ENCODE data around the gene GP1BB. TPM values are rescaled to one million over a fixed set of nuclear protein-coding genes. Genes with fewer than 3 reads are reported as not detected.
A peak's percentile ranks its signal among the peaks of the same experiment; 100 is the strongest.

GP1BB gene
- total and polyA plus RNA-seq, 11 donors: 1.4 to 52.2 (median 10.7) TPM; not detected in 3

DNA sequence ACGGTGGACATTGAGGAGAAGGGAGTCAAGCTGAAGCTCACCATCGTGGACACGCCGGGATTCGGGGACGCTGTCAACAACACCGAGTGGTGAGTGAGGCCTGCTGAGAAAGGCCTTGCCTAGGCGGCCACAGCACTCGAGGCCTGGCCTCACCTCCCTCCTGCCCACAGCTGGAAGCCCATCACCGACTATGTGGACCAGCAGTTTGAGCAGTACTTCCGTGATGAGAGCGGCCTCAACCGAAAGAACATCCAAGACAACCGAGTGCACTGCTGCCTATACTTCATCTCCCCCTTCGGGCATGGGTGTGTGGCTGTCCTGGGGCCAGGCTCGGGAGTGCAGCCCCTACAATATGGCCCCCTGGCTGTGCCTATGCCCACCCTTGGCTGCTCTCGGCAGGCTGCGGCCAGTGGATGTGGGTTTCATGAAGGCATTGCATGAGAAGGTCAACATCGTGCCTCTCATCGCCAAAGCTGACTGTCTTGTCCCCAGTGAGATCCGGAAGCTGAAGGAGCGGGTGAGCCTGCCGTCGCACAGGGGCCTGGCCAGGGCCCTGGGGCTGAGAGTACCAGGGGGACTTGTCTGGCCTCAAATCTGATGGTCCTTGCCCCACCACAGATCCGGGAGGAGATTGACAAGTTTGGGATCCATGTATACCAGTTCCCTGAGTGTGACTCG, 3.0 kb upstream of the GP1BB start:
- Histone ChIP-seq H3K27ac (peak overlapping the region in 6 of 12 donors; percentile 89 to 99 (median 91)), H3K9me3 (no peaks in the 10 kb centered on the region), H3K4me1 (peaks cover 0 to 90% (median 41%) of the 10 kb centered on the region in 12 donors), H3K4me3 (peak overlapping the region in 3 of 12 donors; percentile 61 to 78 (median 76)), H3K36me3 (peaks cover 0 to 29% (median 14%) of the 10 kb centered on the region in 9 donors), H3K27me3 (peaks cover 0 to 59% (median 10%) of the 10 kb centered on the region in 9 donors)
- DNase-seq (peak in 2 of 5 donors; percentile 25 to 48), ATAC-seq (no peak)
- WGBS, 4 donors: 67 to 82% (median 75%) methylated on average over 19 to 26 of the region's 26 CpGs
- TF ChIP-seq POLR2A (IDR thresholded peaks at IDR 0.05): no peak
- TF ChIP-seq, protein P1, sequence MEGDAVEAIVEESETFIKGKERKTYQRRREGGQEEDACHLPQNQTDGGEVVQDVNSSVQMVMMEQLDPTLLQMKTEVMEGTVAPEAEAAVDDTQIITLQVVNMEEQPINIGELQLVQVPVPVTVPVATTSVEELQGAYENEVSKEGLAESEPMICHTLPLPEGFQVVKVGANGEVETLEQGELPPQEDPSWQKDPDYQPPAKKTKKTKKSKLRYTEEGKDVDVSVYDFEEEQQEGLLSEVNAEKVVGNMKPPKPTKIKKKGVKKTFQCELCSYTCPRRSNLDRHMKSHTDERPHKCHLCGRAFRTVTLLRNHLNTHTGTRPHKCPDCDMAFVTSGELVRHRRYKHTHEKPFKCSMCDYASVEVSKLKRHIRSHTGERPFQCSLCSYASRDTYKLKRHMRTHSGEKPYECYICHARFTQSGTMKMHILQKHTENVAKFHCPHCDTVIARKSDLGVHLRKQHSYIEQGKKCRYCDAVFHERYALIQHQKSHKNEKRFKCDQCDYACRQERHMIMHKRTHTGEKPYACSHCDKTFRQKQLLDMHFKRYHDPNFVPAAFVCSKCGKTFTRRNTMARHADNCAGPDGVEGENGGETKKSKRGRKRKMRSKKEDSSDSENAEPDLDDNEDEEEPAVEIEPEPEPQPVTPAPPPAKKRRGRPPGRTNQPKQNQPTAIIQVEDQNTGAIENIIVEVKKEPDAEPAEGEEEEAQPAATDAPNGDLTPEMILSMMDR (IDR thresholded peaks at IDR 0.05): no peak
- intact Hi-C loops (cut with DNase I): no loop called here

DNA sequence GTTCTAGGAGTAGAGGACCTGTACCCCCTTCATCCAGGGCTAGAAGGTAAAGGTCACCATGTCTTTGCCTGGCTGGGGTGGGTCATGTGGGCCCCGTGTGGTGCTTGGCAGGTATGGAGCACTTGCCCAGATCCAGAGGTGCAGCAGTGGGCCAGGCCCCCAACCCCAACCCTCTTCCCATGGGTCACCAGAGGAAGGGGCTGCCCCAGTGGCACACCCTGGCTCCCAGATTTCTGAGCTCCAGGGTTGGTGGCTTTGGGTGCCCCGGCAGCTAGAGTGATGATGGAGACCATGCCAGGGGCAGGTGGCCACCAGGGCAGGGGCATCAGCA, 2.4 kb upstream of the GP1BB start:
- intact Hi-C loops (cut with DNase I): no loop called here
- 63 to 86% (median 69%) methylated on average over 1 to 2 of the region's 2 CpGs for WGBS, 4 donors
- peak in 2 of 5 donors; percentile 18 to 60 for DNase-seq
- H3K36me3 ChIP-seq: peaks cover 0 to 29% (median 14%) of the 10 kb centered on the region in 9 donors
- H3K4me3 ChIP-seq: no peak overlapping the region
- no peaks in the 10 kb centered on the region for H3K9me3 ChIP-seq
- H3K27me3 ChIP-seq: peaks cover 0 to 53% (median 10%) of the 10 kb centered on the region in 9 donors
- TF ChIP-seq, protein P1 (IDR thresholded peaks at IDR 0.05): no peak
- no peak for TF ChIP-seq POLR2A (IDR thresholded peaks at IDR 0.05)
- no peak for ATAC-seq
- H3K4me1 ChIP-seq: peaks cover 0 to 83% (median 40%) of the 10 kb centered on the region in 12 donors
- peak overlapping the region in 6 of 12 donors; percentile 13 to 99 (median 66) for H3K27ac ChIP-seq

DNA sequence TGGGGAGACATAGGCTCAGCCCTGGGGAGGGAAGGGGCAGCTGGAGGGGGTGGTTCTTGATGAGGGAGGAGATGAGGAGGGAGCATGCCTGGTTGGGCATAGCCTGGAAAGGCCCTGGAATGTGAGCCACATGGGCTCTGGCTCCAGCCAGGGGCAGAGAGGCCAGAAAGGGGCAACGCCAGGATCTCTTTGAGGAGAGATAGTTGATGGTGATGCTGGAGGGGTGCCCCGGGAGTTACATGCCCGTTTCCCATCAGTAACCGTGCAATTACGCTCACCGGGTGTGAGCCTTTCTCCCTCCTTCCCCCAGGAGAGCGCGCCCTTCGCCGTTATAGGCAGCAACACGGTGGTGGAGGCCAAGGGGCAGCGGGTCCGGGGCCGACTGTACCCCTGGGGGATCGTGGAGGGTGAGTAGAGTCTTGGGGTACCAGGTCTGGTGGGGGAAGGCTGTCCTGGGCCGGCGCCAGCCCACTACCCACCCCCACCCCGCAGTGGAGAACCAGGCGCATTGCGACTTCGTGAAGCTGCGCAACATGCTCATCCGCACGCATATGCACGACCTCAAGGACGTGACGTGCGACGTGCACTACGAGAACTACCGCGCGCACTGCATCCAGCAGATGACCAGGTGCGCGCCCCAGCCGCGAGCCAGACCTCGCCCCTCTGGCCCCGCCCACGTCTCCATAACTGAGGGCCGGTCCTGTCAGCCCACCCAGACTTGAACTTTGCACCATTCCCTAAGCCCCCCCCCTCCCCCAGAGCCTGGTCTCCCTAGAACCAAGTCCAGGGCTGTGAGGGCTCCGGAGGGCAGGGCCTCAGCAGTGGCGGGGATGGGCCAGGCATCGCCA, 1.8 kb upstream of the GP1BB start:
- ATAC-seq: no peak
- 60 to 75% (median 68%) methylated on average over 33 to 44 of the region's 44 CpGs for WGBS, 4 donors
- intact Hi-C loops (cut with DNase I): no loop called here

More for the DNA sequence above, 1.8 kb upstream of the GP1BB start:
- peaks cover 0 to 77% (median 40%) of the 10 kb centered on the region in 12 donors for H3K4me1 ChIP-seq
- no peaks in the 10 kb centered on the region for H3K9me3 ChIP-seq
- H3K4me3 ChIP-seq: no peak overlapping the region
- H3K27ac ChIP-seq: peak overlapping the region in 6 of 12 donors; percentile 13 to 99 (median 88)
- H3K36me3 ChIP-seq: peaks cover 0 to 29% (median 14%) of the 10 kb centered on the region in 9 donors
- peak in 2 of 5 donors; percentile 31 to 47 for DNase-seq
- peaks cover 0 to 53% (median 10%) of the 10 kb centered on the region in 9 donors for H3K27me3 ChIP-seq
- TF ChIP-seq, protein P1 (IDR thresholded peaks at IDR 0.05): no peak
- TF ChIP-seq POLR2A (IDR thresholded peaks at IDR 0.05): no peak
